NB4 (cell line): ENCODE results near the gene CD48.

Experiments used
- CTCF ChIP-seq: IDR thresholded peaks from one replicate; pipeline ENCODE4 v1.5.1; 2012; ENCODE audit warnings: low read depth, low read length
- MAX ChIP-seq: IDR thresholded peaks from 2 replicates; pipeline ENCODE4 v1.6.1; 2011; ENCODE audit warnings: low read depth, low read length
- MYC ChIP-seq: IDR thresholded peaks from 2 replicates; pipeline ENCODE4 v1.6.1; 2011; ENCODE audit warnings: low read depth, low read length
- POLR2A ChIP-seq: IDR thresholded peaks from 2 replicates; pipeline ENCODE4 v1.6.1; 2011; ENCODE audit warnings: mild to moderate bottlenecking; ENCODE audit not compliant: insufficient read length; ENCODE audit errors: extremely low read depth

GRCh38 chr1:160742428-160743127, 31.0 kb upstream of the CD48 start:
- TF ChIP-seq CTCF (no peak), MAX (no peak), POLR2A (no peak), MYC (no peak)
